Measurements from ENCODE around the gene XYLT2. TPM values are rescaled to one million over a fixed set of nuclear protein-coding genes. Genes with fewer than 3 reads are reported as not detected.
A peak's percentile ranks its signal among the peaks of the same experiment; 100 is the strongest.

Gene XYLT2
- total and polyA plus RNA-seq, 2 of the 8 experiments (the other 6 are each of a cell fraction or from before 2014, with no cell fraction given): 28.0 to 29.9 TPM

DNA sequence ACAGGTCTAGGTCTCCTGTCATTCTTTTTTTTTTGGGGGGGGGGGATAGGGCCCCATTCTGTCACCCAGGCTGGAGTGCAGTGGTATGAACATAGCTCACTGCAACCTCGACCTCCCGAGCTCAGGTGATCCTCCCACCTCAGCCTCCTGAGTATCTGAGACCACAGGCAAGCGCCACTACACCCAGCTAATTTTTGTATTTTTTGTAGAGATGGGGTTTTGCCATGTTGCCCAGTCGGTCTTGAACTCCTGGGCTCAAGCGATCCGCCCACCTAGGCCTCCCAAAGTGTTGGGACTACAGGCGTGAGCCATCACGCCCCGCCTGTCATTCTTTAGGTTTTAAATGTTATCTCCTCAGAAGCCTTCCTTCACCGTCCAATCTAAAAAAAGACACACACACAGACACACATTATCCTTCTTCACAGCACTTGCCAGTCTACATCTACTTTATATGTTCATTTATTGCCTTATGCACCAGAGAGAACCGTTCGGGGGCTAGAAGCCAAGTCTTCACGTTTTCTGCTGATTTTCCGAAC lies 26.4 kb downstream of the XYLT2 start:
- Histone ChIP-seq H3K4ac (replicated peaks; ENCODE audit: insufficient read length, low read depth, low read length) (no peak overlapping the region), H3K23me2 (ENCODE audit: low read depth, low read length) (peaks cover 4% of the 10 kb centered on the region; the same call in 1 of the 2 replicates), H4K91ac (replicated peaks; ENCODE audit: insufficient read length, low read length) (no peak overlapping the region), H2BK120ac (replicated peaks; ENCODE audit: low read depth, low read length) (no peak overlapping the region), H4K20me1 (replicated peaks in 1 of 2; ENCODE audit: control insufficient read depth in 1 of 2, insufficient read depth in 2 of 2, low read length in 2 of 2) (peaks cover 2 to 4% of the 10 kb centered on the region in 2 experiments), H3K23ac (ENCODE audit: insufficient read length) (no peak overlapping the region), H3K36me3 (ENCODE audit: control insufficient read depth in 2 of 4, insufficient read depth in 4 of 4, low read length in 3 of 4) (peaks cover 11 to 32% (median 23%) of the 10 kb centered on the region in 4 experiments; a peak in 7 of 8 replicates), H3K79me1 (ENCODE audit: low read depth, low read length) (no peaks in the 10 kb centered on the region; the same call in 1 of the 2 replicates), H2AK5ac (ENCODE audit: low read depth, low read length) (no peak overlapping the region), H3K14ac (ENCODE audit: insufficient read length) (no peak overlapping the region), H2BK12ac (ENCODE audit: low read depth, low read length) (no peak overlapping the region), H3K56ac (replicated peaks; ENCODE audit: insufficient read length, low read depth, low read length) (no peak overlapping the region), H3K4me1 (replicated peaks in 1 of 4; ENCODE audit: control insufficient read depth in 3 of 4, insufficient read depth in 4 of 4, low read length in 3 of 4) (peaks cover 0 to 9% (median under 1%) of the 10 kb centered on the region in 4 experiments; a peak in 2 of 7 replicates), H3K27ac (ENCODE audit: low read depth, low read length) (peak overlapping the region; percentile 97), H3K27me3 (replicated peaks in 1 of 4; ENCODE audit: control insufficient read depth in 3 of 4, extremely low read depth in 1 of 4, insufficient read depth in 3 of 4, low read length in 3 of 4) (no peaks in the 10 kb centered on the region), H3K9me3 (ENCODE audit: insufficient read depth in 2 of 2, low read depth in 1 of 2, low read length in 1 of 2) (no peaks in the 10 kb centered on the region), H3K18ac (ENCODE audit: extremely low read depth, low read length) (no peak overlapping the region), H4K5ac (ENCODE audit: insufficient read length, low read depth, low read length) (no peak overlapping the region), H4K8ac (ENCODE audit: extremely low read depth, insufficient read depth, low read length) (no peak overlapping the region), H3K79me2 (ENCODE audit: control insufficient read depth in 1 of 2, insufficient read depth in 2 of 2, low read length in 2 of 2) (peaks cover 0 to 17% of the 10 kb centered on the region in 2 experiments; a peak in 2 of 4 replicates), H2BK20ac (ENCODE audit: low read length) (no peak overlapping the region), H2BK5ac (ENCODE audit: low read depth, low read length) (peak overlapping the region; percentile 100; the same call in 1 of the 2 replicates), H2AFZ (ENCODE audit: low read length) (peak overlapping the region; percentile 99; the same call in 1 of the 2 replicates), H2BK15ac (ENCODE audit: low read length) (no peak overlapping the region), H3K9ac (replicated peaks in 1 of 4; ENCODE audit: extremely low read depth in 1 of 4, low read depth in 3 of 4, low read length in 3 of 4) (peak overlapping the region in 3 of 4 experiments; percentile 92 to 96 (median 95); a peak in 6 of 7 replicates), H3K4me2 (ENCODE audit: insufficient read depth in 1 of 2, low read depth in 2 of 2, low read length in 2 of 2) (peak overlapping the region; percentile 61 to 79), H3K4me3 (ENCODE audit: extremely low read depth in 1 of 4, insufficient read depth in 2 of 4, low read depth in 3 of 4, low read length in 4 of 4) (peak overlapping the region; percentile 86 to 97 (median 92))
- ChIA-PET CTCF (ENCODE audit: partially characterized antibody) (interaction anchor here (1.1 to 3.0 kb wide), 3 partner anchors 11 to 25 kb away, joined by 3 to 25 read pairs (median 12); partner anchors contain the start of gene LRRC59), POLR2A (ENCODE audit: partially characterized antibody) (interaction anchor here (20.2 to 27.4 kb wide), 2 partner anchors 5 to 13 kb away, joined by 313 read pairs; partner anchors contain the start of genes EME1, LRRC59 and MRPL27)
- DNase-seq (ENCODE audit: low read depth in 1 of 2, low spot score in 2 of 2) (no peak), FAIRE-seq (no peak)
- 35% methylated on average over 14 of the region's 14 CpGs; no CpG with 5 or more reads in 1 of the 2 experiments for WGBS, 2 experiments (ENCODE audit: extremely low coverage in 1 of 2, insufficient coverage in 1 of 2, insufficient read length in 1 of 2, insufficient replicate concordance in 2 of 2, low coverage in 1 of 2, low lambda C conversion rate in 2 of 2, missing lambda C conversion rate in 1 of 2)
- TF ChIP-seq KDM4A (IDR thresholded peaks at IDR 0.05; ENCODE audit: low read depth, low read length, severe bottlenecking): no peak
- no peak for TF ChIP-seq CREB1 (IDR thresholded peaks at IDR 0.05)
- TF ChIP-seq GTF2F1 (IDR thresholded peaks at IDR 0.05; ENCODE audit: borderline replicate concordance, low read depth, low read length): no peak
- TF ChIP-seq TBP (IDR thresholded peaks at IDR 0.05; ENCODE audit: low read depth, low read length): no peak
- TF ChIP-seq POLR2A (IDR thresholded peaks at IDR 0.05; ENCODE audit: control extremely low read depth in 1 of 2, low read depth in 2 of 2, low read length in 2 of 2): no peak
- no peak for TF ChIP-seq RBBP5 (IDR thresholded peaks at IDR 0.05; ENCODE audit: borderline replicate concordance, low read depth, low read length)
- TF ChIP-seq RXRA (IDR thresholded peaks at IDR 0.05; ENCODE audit: insufficient read depth, low read depth, low read length): no peak
- TF ChIP-seq, protein P1, sequence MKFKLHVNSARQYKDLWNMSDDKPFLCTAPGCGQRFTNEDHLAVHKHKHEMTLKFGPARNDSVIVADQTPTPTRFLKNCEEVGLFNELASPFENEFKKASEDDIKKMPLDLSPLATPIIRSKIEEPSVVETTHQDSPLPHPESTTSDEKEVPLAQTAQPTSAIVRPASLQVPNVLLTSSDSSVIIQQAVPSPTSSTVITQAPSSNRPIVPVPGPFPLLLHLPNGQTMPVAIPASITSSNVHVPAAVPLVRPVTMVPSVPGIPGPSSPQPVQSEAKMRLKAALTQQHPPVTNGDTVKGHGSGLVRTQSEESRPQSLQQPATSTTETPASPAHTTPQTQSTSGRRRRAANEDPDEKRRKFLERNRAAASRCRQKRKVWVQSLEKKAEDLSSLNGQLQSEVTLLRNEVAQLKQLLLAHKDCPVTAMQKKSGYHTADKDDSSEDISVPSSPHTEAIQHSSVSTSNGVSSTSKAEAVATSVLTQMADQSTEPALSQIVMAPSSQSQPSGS (IDR thresholded peaks at IDR 0.05; ENCODE audit: low read length): no peak
- no peak for TF ChIP-seq SUZ12 (IDR thresholded peaks at IDR 0.05; ENCODE audit: low read length)
- no peak for TF ChIP-seq MAFK (IDR thresholded peaks at IDR 0.05; ENCODE audit: low read depth, low read length)
- TF ChIP-seq CBX8 (IDR thresholded peaks at IDR 0.05; ENCODE audit: borderline replicate concordance, low read depth, low read length): no peak
